CD14-positive monocyte (primary cell): ENCODE measurements around the gene TNIP2. TPM values are rescaled to one million over a fixed set of nuclear protein-coding genes. Genes with fewer than 3 reads are reported as not detected.

Experiments
- DNase-seq, 3 donors: peaks; one replicate each; pipeline ENCODE4 v3.0.0-alpha.2; 2011 to 2022
- H2AFZ ChIP-seq: 2 replicates; pipeline ENCODE4 v1.6.0; 2012; ENCODE audit warnings: mild to moderate bottlenecking, low read depth, low read length, inconsistent platforms; ENCODE audit not compliant: insufficient read depth, poor library complexity, severe bottlenecking
- H3K27ac ChIP-seq, 2 donors: 1 replicate in 1 of 2; 2 replicates in 1 of 2; pipeline ENCODE4 v1.5.1; 2012 to 2013; ENCODE audit warnings: low read length in 2 of 2, control low read depth in 1 of 2, inconsistent platforms in 1 of 2, low read depth in 1 of 2, mild to moderate bottlenecking in 1 of 2
- H3K27me3 ChIP-seq, 2 donors: one replicate each; pipeline versions ENCODE4 v1.6.0 to v1.6.1; 2011 to 2013; ENCODE audit warnings: low read length in 2 of 2; ENCODE audit not compliant: control insufficient read depth in 2 of 2, insufficient read depth in 2 of 2
- H3K36me3 ChIP-seq, 2 donors: replicated peaks in 1 of 2; 1 replicate in 1 of 2; 2 replicates in 1 of 2; pipeline versions ENCODE4 v1.5.1 to v1.6.1; 2012 to 2013; ENCODE audit warnings: low read length in 2 of 2, control low read depth in 1 of 2, inconsistent platforms in 1 of 2, mild to moderate bottlenecking in 1 of 2; ENCODE audit not compliant: insufficient read depth in 2 of 2, control insufficient read depth in 1 of 2
- H3K4me1 ChIP-seq, 2 donors: 1 replicate in 1 of 2; 2 replicates in 1 of 2; pipeline versions ENCODE4 v1.5.1 to v1.6.1; 2012 to 2013; ENCODE audit warnings: low read length in 2 of 2, control low read depth in 1 of 2, inconsistent platforms in 1 of 2, mild to moderate bottlenecking in 1 of 2, moderate library complexity in 1 of 2; ENCODE audit not compliant: insufficient read depth in 2 of 2, control insufficient read depth in 1 of 2
- H3K4me2 ChIP-seq: replicated peaks from 2 replicates; pipeline ENCODE3; 2012; ENCODE audit warnings: low read length, moderate library complexity, mild to moderate bottlenecking; ENCODE audit not compliant: poor library complexity, severe bottlenecking; ENCODE audit errors: extremely low read depth
- H3K4me3 ChIP-seq, 3 experiments: fragments of 200-600 bp in 1 of 3; sonication (generic) in 1 of 3; replicated peaks in 1 of 3; 1 replicate in 2 of 3; 2 replicates in 1 of 3; pipeline ENCODE4 v1.5.1; 2011 to 2013; ENCODE audit warnings: low read length in 3 of 3, mild to moderate bottlenecking in 3 of 3, control low read depth in 2 of 3, low read depth in 2 of 3, inconsistent platforms in 1 of 3, moderate library complexity in 1 of 3
- H3K79me2 ChIP-seq: 2 replicates; pipeline ENCODE4 v1.6.0; 2012; ENCODE audit warnings: mild to moderate bottlenecking, control low read depth, inconsistent platforms, low read length, moderate library complexity; ENCODE audit not compliant: insufficient read depth
- H3K9ac ChIP-seq: 2 replicates; pipeline ENCODE4 v1.6.0; 2017; ENCODE audit warnings: low read length, mild to moderate bottlenecking; ENCODE audit not compliant: insufficient read depth, poor library complexity, severe bottlenecking
- H3K9me3 ChIP-seq, 2 donors: replicated peaks in 1 of 2; 1 replicate in 1 of 2; 2 replicates in 1 of 2; pipeline versions ENCODE4 v1.5.1 to v1.6.1; 2012 to 2013; ENCODE audit warnings: low read length in 2 of 2, control low read depth in 1 of 2; ENCODE audit not compliant: control insufficient read depth in 1 of 2, insufficient read depth in 1 of 2
- H4K20me1 ChIP-seq: 2 replicates; pipeline ENCODE4 v1.6.0; 2012; ENCODE audit warnings: mild to moderate bottlenecking, low read length, control low read depth, moderate library complexity; ENCODE audit not compliant: insufficient read depth
- H3K27ac Mint-ChIP-seq, 7 donors: one replicate each; pipeline ENCODE4 v1.8.0; 2020; ENCODE audit warnings: mild to moderate bottlenecking in 7 of 7, mixed read lengths in 7 of 7, moderate library complexity in 6 of 7, inconsistent platforms in 2 of 7
- H3K27me3 Mint-ChIP-seq, 3 donors: one replicate each; pipeline ENCODE4 v1.8.0; 2021 to 2022; ENCODE audit warnings: low read depth in 3 of 3, mild to moderate bottlenecking in 3 of 3, mixed read lengths in 3 of 3, moderate library complexity in 3 of 3, inconsistent platforms in 1 of 3
- H3K36me3 Mint-ChIP-seq, 2 donors: one replicate each; pipeline ENCODE4 v1.8.0; 2020; ENCODE audit warnings: mixed read lengths in 2 of 2, inconsistent platforms in 1 of 2, mild to moderate bottlenecking in 1 of 2
- H3K4me1 Mint-ChIP-seq: one replicate; pipeline ENCODE4 v1.8.0; 2020; ENCODE audit warnings: mild to moderate bottlenecking, mixed read lengths
- H3K4me3 Mint-ChIP-seq, 2 donors: one replicate each; pipeline ENCODE4 v1.8.0; 2020; ENCODE audit warnings: mild to moderate bottlenecking in 2 of 2, mixed read lengths in 2 of 2, moderate library complexity in 1 of 2
- H3K9me3 Mint-ChIP-seq, 7 donors: one replicate each; pipeline ENCODE4 v1.8.0; 2020 to 2022; ENCODE audit warnings: mixed read lengths in 7 of 7, mild to moderate bottlenecking in 6 of 7, moderate library complexity in 6 of 7, inconsistent platforms in 2 of 7
- CTCF ChIP-seq: fragments of 200-600 bp; IDR thresholded peaks from one replicate; pipeline ENCODE4 v1.8.0; 2022; ENCODE audit warnings: antibody characterized with exemption, mild to moderate bottlenecking
- WGBS: methylation state at CpG from one replicate; pipeline ENCODE4 v1.1.5; 2013; ENCODE audit warnings: missing lambda C conversion rate; ENCODE audit not compliant: insufficient coverage; 5-methylcytosine and 5-hydroxymethylcytosine counted together
- intact Hi-C, 2 donors: fragments of 100-400 bp; cut with micrococcal nuclease; formaldehyde crosslinking; loops; one replicate each; pipeline versions ENCODE4 v1.15.0 to v1.15.1; 2023
- polyA plus RNA-seq, 3 donors: library from polyadenylated mRNA; depleted of rRNA in 1 of 3; unstranded in 2 of 3; stranded (reverse) in 1 of 3; fragments of 300-500 nt in 2 of 3; fragments of >200 nt in 1 of 3; fragmentation: Illumina TruSeq in 2 of 3; gene quantifications; 1 replicate in 2 of 3; 2 replicates in 1 of 3; pipeline ENCODE4 v1.2.3, GENCODE V29; 2012 to 2021

Gene TNIP2
- polyA plus RNA-seq, 3 donors: 27.6 to 75.7 (median 28.2) TPM

DNA sequence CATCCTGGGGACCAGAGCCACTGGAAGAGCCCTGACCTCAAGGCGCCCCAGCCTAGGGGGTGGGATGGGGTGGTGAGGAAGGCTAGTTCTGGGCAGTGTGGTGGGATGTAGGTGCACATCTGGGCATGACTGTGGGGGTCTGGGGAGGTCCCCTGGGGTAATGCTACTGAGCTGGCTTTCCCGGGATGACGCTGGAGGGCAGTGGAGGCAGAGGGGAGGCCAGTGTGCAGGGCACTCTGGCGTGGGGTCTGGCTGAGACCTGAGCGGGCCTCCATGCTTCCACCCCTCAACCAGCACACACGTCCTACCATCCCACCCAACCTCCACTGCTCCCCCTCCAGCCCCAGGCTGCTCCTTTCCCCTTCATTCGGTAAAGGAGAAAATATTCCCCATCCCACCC, 32.0 kb upstream of the TNIP2 start:
- H3K79me2 ChIP-seq: peaks cover 14% of the 10 kb centered on the region
- H3K4me1 ChIP-seq: peaks cover 79 to 80% of the 10 kb centered on the region in 2 donors
- no peak for TF ChIP-seq CTCF
- peak overlapping the region; percentile 91 to 97 for H3K27ac ChIP-seq
- intact Hi-C loops: no loop called here
- 89% methylated on average over 1 of the region's 7 CpGs for WGBS
- peaks cover 0 to 10% (median 1%) of the 10 kb centered on the region in 7 donors for H3K9me3 Mint-ChIP-seq
- H3K9me3 ChIP-seq: no peaks in the 10 kb centered on the region
- H3K4me3 ChIP-seq: peak overlapping the region in 1 of 3 experiments; percentile 33
- peak overlapping the region in 1 of 2 donors; percentile 53 for H3K4me3 Mint-ChIP-seq
- peaks cover 0 to 5% (median 0%) of the 10 kb centered on the region in 3 donors for H3K27me3 Mint-ChIP-seq
- H3K27ac Mint-ChIP-seq: peak overlapping the region; percentile 95 to 99 (median 98)
- H3K9ac ChIP-seq: peak overlapping the region; percentile 79
- H2AFZ ChIP-seq: no peak overlapping the region
- peaks cover 1% of the 10 kb centered on the region for H4K20me1 ChIP-seq
- peak overlapping the region; percentile 48 for H3K4me2 ChIP-seq
- peaks cover 0 to 8% of the 10 kb centered on the region in 2 donors for H3K36me3 Mint-ChIP-seq
- no peaks in the 10 kb centered on the region for H3K27me3 ChIP-seq
- H3K36me3 ChIP-seq: no peaks in the 10 kb centered on the region
- no peak for DNase-seq
- peaks cover 73% of the 10 kb centered on the region for H3K4me1 Mint-ChIP-seq

DNA sequence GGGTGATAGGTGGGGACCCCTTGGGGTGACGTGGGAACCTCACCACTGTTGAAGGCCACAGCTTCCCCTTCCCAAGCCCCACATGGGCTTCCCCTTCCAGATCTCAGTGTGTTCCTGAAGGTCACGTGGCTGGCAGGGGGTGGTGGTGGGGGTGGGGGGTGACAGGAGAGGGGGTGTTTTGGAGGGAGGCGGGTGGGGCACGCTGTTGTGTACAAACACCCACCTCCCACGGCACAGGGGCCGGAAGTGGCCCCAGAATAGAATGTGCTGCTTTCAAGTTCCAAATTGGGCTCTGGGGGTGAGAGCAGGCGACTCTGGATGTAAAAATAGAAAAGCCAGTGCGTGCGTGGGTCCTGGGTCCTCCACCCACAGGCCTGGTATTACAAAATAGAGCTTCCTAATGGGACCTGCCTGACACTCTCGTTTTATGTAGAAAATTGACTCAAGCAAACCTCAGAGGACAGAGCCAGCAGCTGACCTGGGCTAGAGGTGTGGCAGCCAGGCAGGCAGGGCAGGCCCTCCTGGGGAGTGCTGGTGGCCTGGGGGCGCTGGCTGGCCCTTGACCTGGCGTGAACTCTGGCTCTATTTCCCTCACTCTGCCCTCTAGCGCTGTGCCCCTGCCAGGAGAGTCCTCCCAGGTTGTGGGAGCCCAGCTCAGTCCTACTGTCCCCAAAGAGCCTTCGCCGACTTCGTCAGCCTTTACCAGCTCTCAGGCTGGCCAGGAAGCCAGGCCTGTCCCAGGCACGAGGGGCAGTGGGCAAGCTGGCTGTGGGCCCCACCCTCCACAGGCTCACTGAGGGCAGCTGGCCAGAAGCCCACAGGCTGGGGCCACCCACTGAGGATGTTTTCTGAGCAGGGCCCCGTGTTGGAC, 31.3 kb upstream of the TNIP2 start:
- no peaks in the 10 kb centered on the region for H3K9me3 ChIP-seq
- peaks cover 0 to 5% (median 2%) of the 10 kb centered on the region in 3 donors for H3K27me3 Mint-ChIP-seq
- peaks cover 0 to 11% of the 10 kb centered on the region in 2 donors for H3K36me3 Mint-ChIP-seq
- DNase-seq: peak; percentile 92 to 97 (median 94)
- peak overlapping the region in 1 of 2 donors; percentile 75 for H3K4me3 Mint-ChIP-seq
- peak overlapping the region; percentile 95 to 99 (median 98) for H3K27ac Mint-ChIP-seq
- H3K4me2 ChIP-seq: peak overlapping the region; percentile 48
- peaks cover 12% of the 10 kb centered on the region for H3K79me2 ChIP-seq
- peak overlapping the region; percentile 91 to 97 for H3K27ac ChIP-seq
- H3K36me3 ChIP-seq: no peaks in the 10 kb centered on the region
- peaks cover 76% of the 10 kb centered on the region in 2 donors for H3K4me1 ChIP-seq
- no peak overlapping the region for H2AFZ ChIP-seq
- no peaks in the 10 kb centered on the region for H4K20me1 ChIP-seq
- 20% methylated on average over 11 of the region's 18 CpGs for WGBS
- H3K4me1 Mint-ChIP-seq: peaks cover 71% of the 10 kb centered on the region
- peak overlapping the region in 1 of 3 experiments; percentile 33 for H3K4me3 ChIP-seq
- H3K9me3 Mint-ChIP-seq: peaks cover 0 to 10% (median 2%) of the 10 kb centered on the region in 7 donors
- peak overlapping the region; percentile 79 for H3K9ac ChIP-seq
- intact Hi-C loops: no loop called here
- no peaks in the 10 kb centered on the region for H3K27me3 ChIP-seq
- no peak for TF ChIP-seq CTCF
